Glutamatergic neuron (in vitro differentiated cells): Measurements from ENCODE around the gene INHBC. TPM values are rescaled to one million over a fixed set of nuclear protein-coding genes. Genes with fewer than 3 reads are reported as not detected.
"Not testable (repeated sequence)": the region's sequence is repeated elsewhere in the genome, so short reads cannot be mapped to it uniquely, and the experiment has no call there.

ENCODE experiments used
- DNase-seq: peaks from one replicate; pipeline ENCODE4 v3.0.0; 2022
- H3K27ac Mint-ChIP-seq: one replicate; pipeline ENCODE4 v1.8.0; 2020; ENCODE audit warnings: mild to moderate bottlenecking, mixed read lengths, inconsistent platforms; ENCODE audit not compliant: unreplicated experiment
- H3K27me3 Mint-ChIP-seq: one replicate; pipeline ENCODE4 v1.8.0; 2020; ENCODE audit warnings: mild to moderate bottlenecking, moderate library complexity, mixed read lengths, inconsistent platforms; ENCODE audit not compliant: unreplicated experiment
- H3K36me3 Mint-ChIP-seq: one replicate; pipeline ENCODE4 v1.8.0; 2020; ENCODE audit warnings: mild to moderate bottlenecking, mixed read lengths, inconsistent platforms; ENCODE audit not compliant: unreplicated experiment
- H3K4me1 Mint-ChIP-seq: one replicate; pipeline ENCODE4 v1.8.0; 2020; ENCODE audit warnings: mild to moderate bottlenecking, low read depth, mixed read lengths, inconsistent platforms; ENCODE audit not compliant: unreplicated experiment
- H3K4me3 Mint-ChIP-seq: one replicate; pipeline ENCODE4 v1.8.0; 2020; ENCODE audit warnings: mild to moderate bottlenecking, mixed read lengths, inconsistent platforms; ENCODE audit not compliant: unreplicated experiment
- H3K9me3 Mint-ChIP-seq: one replicate; pipeline ENCODE4 v1.8.0; 2020; ENCODE audit warnings: mild to moderate bottlenecking, moderate library complexity, mixed read lengths, inconsistent platforms; ENCODE audit not compliant: unreplicated experiment
- total RNA-seq: library from RNA; stranded (reverse); fragmentation: NEBNext Ultra II Directional; extraction: Animal tissue kit (Norgen Biotek cat#: 25700); gene quantifications from one replicate; pipeline ENCODE4 v1.2.1, GENCODE V29; 2021; ENCODE audit not compliant: unreplicated experiment
- TF ChIP-seq, protein P1 (sequence below): fragments of 200-600 bp; sonication (generic); IDR thresholded peaks from one replicate; pipeline ENCODE4 v1.5.0; 2021; ENCODE audit not compliant: partially characterized antibody, unreplicated experiment

INHBC gene
- total RNA-seq, 1 donor from 2014 or later: not detected

DNA sequence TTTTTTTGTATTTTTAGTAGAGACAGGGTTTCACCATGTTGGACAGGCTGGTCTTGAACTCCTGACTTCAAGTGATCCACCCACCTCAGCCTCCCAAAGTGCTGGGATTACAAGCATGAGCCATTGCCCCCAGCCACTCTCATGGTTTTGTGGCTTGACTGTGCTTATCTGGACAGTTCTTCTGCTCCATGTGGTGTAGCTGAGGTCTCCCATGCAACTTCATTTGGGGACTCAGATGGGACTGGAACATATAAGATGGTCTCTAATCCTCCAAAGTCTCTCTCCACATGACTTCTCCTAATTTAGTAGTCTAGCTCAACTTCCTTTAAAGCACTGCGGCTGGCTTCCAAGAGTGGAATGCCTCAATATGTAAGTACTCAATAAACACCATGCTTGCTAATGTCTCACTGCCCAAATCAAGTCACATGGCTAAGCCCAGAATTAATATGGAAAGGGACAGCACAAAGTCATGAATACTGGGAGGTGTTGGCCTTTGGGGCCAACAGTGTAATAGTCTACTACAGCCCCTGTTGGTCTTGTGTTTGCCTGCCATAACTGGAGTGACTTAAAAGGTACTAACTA, 7.4 kb downstream of the INHBC start:
- peaks cover 3% of the 10 kb centered on the region for H3K9me3 Mint-ChIP-seq
- TF ChIP-seq, protein P1, sequence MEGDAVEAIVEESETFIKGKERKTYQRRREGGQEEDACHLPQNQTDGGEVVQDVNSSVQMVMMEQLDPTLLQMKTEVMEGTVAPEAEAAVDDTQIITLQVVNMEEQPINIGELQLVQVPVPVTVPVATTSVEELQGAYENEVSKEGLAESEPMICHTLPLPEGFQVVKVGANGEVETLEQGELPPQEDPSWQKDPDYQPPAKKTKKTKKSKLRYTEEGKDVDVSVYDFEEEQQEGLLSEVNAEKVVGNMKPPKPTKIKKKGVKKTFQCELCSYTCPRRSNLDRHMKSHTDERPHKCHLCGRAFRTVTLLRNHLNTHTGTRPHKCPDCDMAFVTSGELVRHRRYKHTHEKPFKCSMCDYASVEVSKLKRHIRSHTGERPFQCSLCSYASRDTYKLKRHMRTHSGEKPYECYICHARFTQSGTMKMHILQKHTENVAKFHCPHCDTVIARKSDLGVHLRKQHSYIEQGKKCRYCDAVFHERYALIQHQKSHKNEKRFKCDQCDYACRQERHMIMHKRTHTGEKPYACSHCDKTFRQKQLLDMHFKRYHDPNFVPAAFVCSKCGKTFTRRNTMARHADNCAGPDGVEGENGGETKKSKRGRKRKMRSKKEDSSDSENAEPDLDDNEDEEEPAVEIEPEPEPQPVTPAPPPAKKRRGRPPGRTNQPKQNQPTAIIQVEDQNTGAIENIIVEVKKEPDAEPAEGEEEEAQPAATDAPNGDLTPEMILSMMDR: no peak
- no peaks in the 10 kb centered on the region for H3K4me1 Mint-ChIP-seq

GRCh38 chr12:57444337-57444736, 9.8 kb downstream of the INHBC start:
- H3K4me3 Mint-ChIP-seq, H3K9me3 Mint-ChIP-seq, H3K4me1 Mint-ChIP-seq, H3K27me3 Mint-ChIP-seq, DNase-seq, H3K36me3 Mint-ChIP-seq, H3K27ac Mint-ChIP-seq: not testable (repeated sequence)

More for the DNA sequence above, 7.4 kb downstream of the INHBC start:
- H3K27ac Mint-ChIP-seq: no peak overlapping the region
- no peak for DNase-seq
- H3K27me3 Mint-ChIP-seq: peaks cover 2% of the 10 kb centered on the region
- H3K36me3 Mint-ChIP-seq: peaks cover 4% of the 10 kb centered on the region
- no peak overlapping the region for H3K4me3 Mint-ChIP-seq

DNA sequence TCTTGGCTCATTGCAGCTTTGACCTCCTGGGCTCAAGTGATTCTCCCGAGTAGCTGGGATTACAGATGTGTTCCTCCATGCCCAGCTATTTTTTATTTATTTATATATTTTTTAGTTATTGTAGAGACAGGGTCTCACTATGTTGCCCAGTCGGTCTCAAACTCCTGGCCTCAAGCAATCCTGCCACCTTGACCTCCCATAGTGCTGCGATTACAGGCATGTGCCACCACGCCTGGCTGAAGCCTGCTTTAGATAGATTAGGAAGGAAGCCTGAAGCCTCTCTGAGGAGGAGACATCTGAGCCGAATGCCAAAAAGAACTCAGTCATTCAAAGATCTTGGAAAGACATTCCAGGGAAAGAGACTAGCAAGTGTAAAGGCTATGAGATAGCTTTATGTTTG, 10.2 kb downstream of the INHBC start:
- DNase-seq: no peak
- H3K4me1 Mint-ChIP-seq: no peaks in the 10 kb centered on the region
- H3K4me3 Mint-ChIP-seq: no peak overlapping the region
- H3K36me3 Mint-ChIP-seq: peaks cover 4% of the 10 kb centered on the region
- TF ChIP-seq, protein P1: no peak
- peaks cover 2% of the 10 kb centered on the region for H3K27me3 Mint-ChIP-seq
- H3K9me3 Mint-ChIP-seq: peaks cover 5% of the 10 kb centered on the region
- no peak overlapping the region for H3K27ac Mint-ChIP-seq

DNA sequence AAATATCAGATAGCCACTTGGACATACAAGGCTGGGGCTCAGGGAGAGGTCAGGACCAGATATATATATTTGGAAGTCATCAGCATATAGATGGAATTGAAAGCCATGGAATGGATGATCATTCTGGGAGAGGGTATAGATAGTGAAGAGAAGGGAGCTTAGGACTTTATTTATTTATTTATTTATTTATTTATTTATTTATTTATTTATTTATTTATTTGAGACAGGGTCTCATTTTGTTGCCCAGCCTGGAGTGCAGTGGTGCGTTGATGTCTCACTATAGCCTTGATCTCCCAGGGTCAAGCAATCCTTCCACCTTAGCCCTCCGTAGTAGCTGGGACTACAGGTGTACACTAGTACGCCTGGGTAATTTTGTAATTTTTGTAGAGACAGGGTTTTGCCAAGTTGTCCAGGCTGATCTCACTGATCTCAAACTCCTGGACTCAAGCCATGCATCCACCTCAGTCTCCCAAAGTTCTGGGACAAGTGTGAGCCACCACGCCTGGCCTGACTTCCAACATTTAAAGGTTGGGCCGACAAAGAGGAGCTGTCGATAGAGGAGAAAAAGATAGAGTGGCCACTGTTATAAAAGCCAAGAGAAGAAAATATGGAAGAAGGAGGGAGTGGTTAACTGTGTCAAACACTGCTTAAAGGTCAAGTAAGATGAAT, 11.8 kb downstream of the INHBC start:
- DNase-seq: no peak
- Mint-ChIP-seq H3K27me3 (peaks cover 4% of the 10 kb centered on the region), H3K4me3 (no peak overlapping the region), H3K27ac (no peak overlapping the region), H3K9me3 (peaks cover 6% of the 10 kb centered on the region), H3K36me3 (peaks cover 13% of the 10 kb centered on the region), H3K4me1 (no peaks in the 10 kb centered on the region)
- TF ChIP-seq, protein P1: no peak

- peaks cover 8% of the 10 kb centered on the region for H3K27me3 Mint-ChIP-seq
- H3K4me3 Mint-ChIP-seq: no peak overlapping the region
- no peak for DNase-seq
- H3K36me3 Mint-ChIP-seq: peaks cover 9% of the 10 kb centered on the region
- TF ChIP-seq, protein P1: no peak
- no peak overlapping the region for H3K27ac Mint-ChIP-seq
- peaks cover 8% of the 10 kb centered on the region for H3K9me3 Mint-ChIP-seq
- H3K4me1 Mint-ChIP-seq: peaks cover 14% of the 10 kb centered on the region
These were observed 14.1 kb downstream of the INHBC start for GRCh38 chr12:57448669-57449068.
